Ishikawa (cell line): ENCODE data around the gene ANKRD6.

ENCODE experiments used
- CEBPB ChIP-seq: IDR thresholded peaks from 2 replicates; pipeline ENCODE4 v1.6.1; 2012
- CREB1 ChIP-seq: IDR thresholded peaks from 2 replicates; pipeline ENCODE4 v1.6.1; 2012; ENCODE audit warnings: low read depth
- EGR1 ChIP-seq: IDR thresholded peaks from 2 replicates; pipeline ENCODE4 v1.6.1; 2012
- EP300 ChIP-seq: IDR thresholded peaks from 2 replicates; pipeline ENCODE4 v1.6.1; 2012; ENCODE audit warnings: borderline replicate concordance
- FOXM1 ChIP-seq: IDR thresholded peaks from 2 replicates; pipeline ENCODE4 v1.6.1; 2012; ENCODE audit warnings: low read depth, borderline replicate concordance
- NFIC ChIP-seq: IDR thresholded peaks from 2 replicates; pipeline ENCODE4 v1.6.1; 2012
- RAD21 ChIP-seq: IDR thresholded peaks from 2 replicates; pipeline ENCODE4 v1.6.1; 2012; ENCODE audit warnings: low read depth
- TAF1 ChIP-seq: IDR thresholded peaks from 2 replicates; pipeline ENCODE4 v1.6.1; 2012; ENCODE audit warnings: low read depth, mild to moderate bottlenecking
- TCF12 ChIP-seq: IDR thresholded peaks from 2 replicates; pipeline ENCODE4 v1.6.1; 2012; ENCODE audit warnings: low read depth
- TEAD4 ChIP-seq: IDR thresholded peaks from 2 replicates; pipeline ENCODE4 v1.6.1; 2012
- YY1 ChIP-seq: IDR thresholded peaks from 2 replicates; pipeline ENCODE4 v1.6.1; 2012; ENCODE audit warnings: low read depth
- ZBTB7A ChIP-seq: IDR thresholded peaks from 2 replicates; pipeline ENCODE4 v1.6.1; 2012; ENCODE audit warnings: low read depth
- TF ChIP-seq, protein P1 (sequence below): IDR thresholded peaks from 2 replicates; pipeline ENCODE4 v1.6.1; 2012; ENCODE audit warnings: low read depth, mild to moderate bottlenecking
- TF ChIP-seq, protein P2 (sequence below): IDR thresholded peaks from 2 replicates; pipeline ENCODE4 v1.6.1; 2012
- TF ChIP-seq, protein P3 (sequence below): IDR thresholded peaks from 2 replicates; pipeline ENCODE4 v1.6.1; 2012

The ANKRD6 gene

DNA sequence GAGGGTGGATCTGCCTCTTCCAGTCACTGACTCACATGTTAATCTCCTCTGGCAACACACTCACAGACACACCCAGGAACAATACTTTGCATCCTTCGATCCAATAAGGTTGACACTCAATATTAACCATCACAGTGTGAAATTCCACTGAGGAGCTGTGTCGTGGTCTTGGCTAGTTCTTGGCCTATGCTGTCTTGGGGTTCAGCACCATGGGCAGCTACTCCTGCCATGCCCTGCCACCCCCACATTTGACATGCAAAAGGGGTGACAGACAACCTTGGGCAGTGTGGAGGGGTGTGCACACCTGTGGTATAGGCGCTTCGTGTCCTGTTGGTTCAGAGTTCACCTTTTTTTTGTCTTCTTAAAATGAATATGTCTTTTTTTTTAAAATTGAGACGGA lies 25.8 kb downstream of the ANKRD6 start:
- no peak for TF ChIP-seq NFIC
- TF ChIP-seq, protein P1, sequence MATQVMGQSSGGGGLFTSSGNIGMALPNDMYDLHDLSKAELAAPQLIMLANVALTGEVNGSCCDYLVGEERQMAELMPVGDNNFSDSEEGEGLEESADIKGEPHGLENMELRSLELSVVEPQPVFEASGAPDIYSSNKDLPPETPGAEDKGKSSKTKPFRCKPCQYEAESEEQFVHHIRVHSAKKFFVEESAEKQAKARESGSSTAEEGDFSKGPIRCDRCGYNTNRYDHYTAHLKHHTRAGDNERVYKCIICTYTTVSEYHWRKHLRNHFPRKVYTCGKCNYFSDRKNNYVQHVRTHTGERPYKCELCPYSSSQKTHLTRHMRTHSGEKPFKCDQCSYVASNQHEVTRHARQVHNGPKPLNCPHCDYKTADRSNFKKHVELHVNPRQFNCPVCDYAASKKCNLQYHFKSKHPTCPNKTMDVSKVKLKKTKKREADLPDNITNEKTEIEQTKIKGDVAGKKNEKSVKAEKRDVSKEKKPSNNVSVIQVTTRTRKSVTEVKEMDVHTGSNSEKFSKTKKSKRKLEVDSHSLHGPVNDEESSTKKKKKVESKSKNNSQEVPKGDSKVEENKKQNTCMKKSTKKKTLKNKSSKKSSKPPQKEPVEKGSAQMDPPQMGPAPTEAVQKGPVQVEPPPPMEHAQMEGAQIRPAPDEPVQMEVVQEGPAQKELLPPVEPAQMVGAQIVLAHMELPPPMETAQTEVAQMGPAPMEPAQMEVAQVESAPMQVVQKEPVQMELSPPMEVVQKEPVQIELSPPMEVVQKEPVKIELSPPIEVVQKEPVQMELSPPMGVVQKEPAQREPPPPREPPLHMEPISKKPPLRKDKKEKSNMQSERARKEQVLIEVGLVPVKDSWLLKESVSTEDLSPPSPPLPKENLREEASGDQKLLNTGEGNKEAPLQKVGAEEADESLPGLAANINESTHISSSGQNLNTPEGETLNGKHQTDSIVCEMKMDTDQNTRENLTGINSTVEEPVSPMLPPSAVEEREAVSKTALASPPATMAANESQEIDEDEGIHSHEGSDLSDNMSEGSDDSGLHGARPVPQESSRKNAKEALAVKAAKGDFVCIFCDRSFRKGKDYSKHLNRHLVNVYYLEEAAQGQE: peak; percentile 84

DNA sequence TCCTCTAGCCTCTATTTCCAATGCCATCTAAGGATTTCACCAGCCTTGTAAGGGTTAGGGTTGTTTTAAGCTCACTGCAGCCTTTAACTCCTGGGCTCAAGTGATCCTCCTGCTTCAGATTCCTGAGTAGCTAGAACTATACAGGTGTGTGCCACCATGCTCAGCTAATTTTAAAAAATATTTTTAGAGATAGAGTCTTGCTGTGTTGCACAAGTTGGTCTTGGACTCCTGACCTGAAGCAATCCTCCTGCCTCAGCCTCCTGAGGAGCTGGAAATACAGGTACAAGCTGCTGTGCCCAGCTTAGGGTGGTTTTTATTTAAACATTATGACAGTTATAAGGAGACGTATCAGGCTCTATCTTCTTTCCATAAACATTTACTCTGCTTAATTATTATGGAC lies 26.5 kb downstream of the ANKRD6 start:
- no peak for TF ChIP-seq CREB1
- TF ChIP-seq NFIC: no peak
- no peak for TF ChIP-seq YY1
- TF ChIP-seq, protein P2, sequence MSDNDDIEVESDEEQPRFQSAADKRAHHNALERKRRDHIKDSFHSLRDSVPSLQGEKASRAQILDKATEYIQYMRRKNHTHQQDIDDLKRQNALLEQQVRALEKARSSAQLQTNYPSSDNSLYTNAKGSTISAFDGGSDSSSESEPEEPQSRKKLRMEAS: no peak
- no peak for TF ChIP-seq TEAD4
- TF ChIP-seq, protein P3, sequence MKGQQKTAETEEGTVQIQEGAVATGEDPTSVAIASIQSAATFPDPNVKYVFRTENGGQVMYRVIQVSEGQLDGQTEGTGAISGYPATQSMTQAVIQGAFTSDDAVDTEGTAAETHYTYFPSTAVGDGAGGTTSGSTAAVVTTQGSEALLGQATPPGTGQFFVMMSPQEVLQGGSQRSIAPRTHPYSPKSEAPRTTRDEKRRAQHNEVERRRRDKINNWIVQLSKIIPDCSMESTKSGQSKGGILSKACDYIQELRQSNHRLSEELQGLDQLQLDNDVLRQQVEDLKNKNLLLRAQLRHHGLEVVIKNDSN: no peak
- no peak for TF ChIP-seq TCF12
- TF ChIP-seq EP300: no peak
- no peak for TF ChIP-seq EGR1
- TF ChIP-seq ZBTB7A: no peak
- TF ChIP-seq CEBPB: no peak
- no peak for TF ChIP-seq RAD21
- no peak for TF ChIP-seq FOXM1
- no peak for TF ChIP-seq TAF1
- TF ChIP-seq, protein P1: no peak

DNA sequence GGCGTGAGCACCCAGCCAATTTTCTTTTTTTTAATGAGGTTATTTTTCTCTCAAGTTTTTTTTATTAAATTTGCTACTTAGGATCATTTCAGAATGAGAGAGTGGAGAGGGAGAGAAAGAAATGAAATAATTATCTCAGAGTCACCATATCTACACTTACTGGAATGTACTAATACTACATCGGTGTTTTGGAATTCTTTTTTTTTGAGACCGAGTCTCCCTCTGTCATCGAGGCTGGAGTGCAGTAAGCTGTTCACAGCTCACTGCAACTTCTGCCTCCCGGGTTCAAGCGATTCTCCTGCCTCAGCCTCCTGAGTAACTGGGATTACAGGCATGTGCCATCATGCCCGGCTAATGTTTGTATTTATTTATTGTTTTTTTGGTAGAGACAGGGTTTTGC lies 27.8 kb downstream of the ANKRD6 start:
- TF ChIP-seq ZBTB7A (no peak), EP300 (no peak), TEAD4 (no peak), CEBPB (no peak), TAF1 (no peak), EGR1 (no peak), NFIC (no peak), FOXM1 (no peak), YY1 (no peak), RAD21 (no peak), TCF12 (no peak), CREB1 (no peak)
- TF ChIP-seq, protein P3: no peak
- TF ChIP-seq, protein P2: no peak

DNA sequence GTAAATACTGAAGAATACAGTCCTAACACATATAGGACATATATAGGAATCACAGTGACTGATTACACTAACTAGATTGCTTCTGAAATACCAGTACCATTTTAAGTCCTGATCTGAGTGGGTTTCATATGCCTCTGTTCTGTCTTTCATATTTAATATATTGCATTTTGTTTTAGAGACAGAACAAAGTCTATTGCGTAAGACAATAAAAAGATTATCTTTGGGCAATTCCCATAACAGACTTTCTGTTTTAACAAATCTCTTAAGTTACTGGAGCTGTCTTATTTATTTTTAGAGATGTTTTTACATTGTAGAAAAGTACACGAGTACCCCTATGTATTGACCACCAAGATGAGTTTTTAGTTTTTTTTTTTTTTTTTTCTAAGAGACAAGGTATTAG lies 29.6 kb downstream of the ANKRD6 start:
- TF ChIP-seq RAD21: no peak
- 0 out of 2 replicates have a peak, but pooled peaks have one; percentile 29 for TF ChIP-seq CEBPB

DNA sequence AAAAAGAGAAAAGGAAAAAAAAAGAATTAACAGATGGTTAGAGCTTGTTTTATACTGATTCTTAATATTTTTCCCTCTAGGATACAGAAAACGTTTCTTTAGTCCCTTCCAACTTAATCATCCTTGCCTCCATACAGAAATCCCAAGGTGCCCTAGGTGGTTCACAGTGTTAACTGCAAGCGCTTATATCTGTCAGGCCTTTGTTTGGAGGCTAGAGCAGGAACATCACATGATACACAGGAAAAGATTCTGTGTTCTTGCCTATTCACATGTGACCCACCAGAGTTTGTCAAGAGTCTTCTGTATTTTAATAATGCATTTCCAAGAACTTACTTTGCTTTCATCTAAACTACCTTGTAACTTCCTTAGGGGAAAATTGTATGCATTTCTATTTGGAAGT lies 31.3 kb downstream of the ANKRD6 start:
- TF ChIP-seq TCF12 (no peak), CREB1 (no peak), EGR1 (no peak), ZBTB7A (no peak), TAF1 (no peak), YY1 (no peak), FOXM1 (no peak), EP300 (no peak), TEAD4 (no peak), NFIC (no peak), RAD21 (no peak)
- TF ChIP-seq, protein P2: no peak
- TF ChIP-seq, protein P1: no peak
- TF ChIP-seq, protein P3: no peak
